Measurements from ENCODE around the gene DCTD.

GRCh38 chr4:182931691-182932345 is 14.6 kb upstream of the DCTD start:
- no peak for TF ChIP-seq CTCF (conservative IDR thresholded peaks at IDR 0.05; ENCODE audit: low read depth, low read length)
- no peak for TF ChIP-seq EZH2 (IDR thresholded peaks at IDR 0.05; ENCODE audit: borderline replicate concordance, low read depth, low read length, poor library complexity, severe bottlenecking)
